HG03575 (cell line): Measurements from ENCODE around the gene UTS2B.

Experiments
- ATAC-seq: cut with Tn5 transposase; IDR thresholded peaks from one replicate; pipeline ENCODE4 v1.9.1; 2021; ENCODE audit not compliant: unreplicated experiment, insufficient number of reproducible peaks, low FRiP score; ENCODE audit errors: extremely low read depth

UTS2B gene

GRCh38 chr3:191256405-191256804 lies 73.9 kb downstream of the UTS2B start:
- ATAC-seq: no peak

- no peak for ATAC-seq
These were observed 75.2 kb downstream of the UTS2B start for GRCh38 chr3:191255156-191255555.

- no peak for ATAC-seq
These were observed 76.0 kb downstream of the UTS2B start for GRCh38 chr3:191254098-191254873.

- no peak for ATAC-seq
These were observed 77.1 kb downstream of the UTS2B start for GRCh38 chr3:191253089-191253799.

GRCh38 chr3:191246630-191247029 lies 83.7 kb downstream of the UTS2B start:
- ATAC-seq: no peak

GRCh38 chr3:191246034-191246433 lies 84.3 kb downstream of the UTS2B start:
- ATAC-seq: peak; percentile 37

GRCh38 chr3:191244242-191244867 lies 86.0 kb downstream of the UTS2B start:
- no peak for ATAC-seq

- ATAC-seq: no peak
These were observed 89.8 kb downstream of the UTS2B start for GRCh38 chr3:191240486-191240885.

GRCh38 chr3:191239407-191240031 lies 90.8 kb downstream of the UTS2B start:
- ATAC-seq: no peak

GRCh38 chr3:191238321-191238817 lies 92.0 kb downstream of the UTS2B start:
- ATAC-seq: no peak

- ATAC-seq: no peak
These were observed 93.1 kb downstream of the UTS2B start for GRCh38 chr3:191237047-191237882.

GRCh38 chr3:191236646-191237045 lies 93.7 kb downstream of the UTS2B start:
- ATAC-seq: no peak

GRCh38 chr3:191235331-191236314 lies 94.7 kb downstream of the UTS2B start:
- peak; percentile 99 for ATAC-seq

GRCh38 chr3:191234216-191234615 lies 96.1 kb downstream of the UTS2B start:
- no peak for ATAC-seq

- no peak for ATAC-seq
These were observed 102.8 kb downstream of the UTS2B start for GRCh38 chr3:191227541-191227940.

GRCh38 chr3:191221638-191222037 lies 108.7 kb downstream of the UTS2B start:
- ATAC-seq: no peak

GRCh38 chr3:191220908-191221307 lies 109.4 kb downstream of the UTS2B start:
- ATAC-seq: no peak
